Measurements from ENCODE around the gene CEACAM16.
"Not testable (repeated sequence)": the region's sequence is repeated elsewhere in the genome, so short reads cannot be mapped to it uniquely, and the experiment has no call there.

The CEACAM16 gene

DNA sequence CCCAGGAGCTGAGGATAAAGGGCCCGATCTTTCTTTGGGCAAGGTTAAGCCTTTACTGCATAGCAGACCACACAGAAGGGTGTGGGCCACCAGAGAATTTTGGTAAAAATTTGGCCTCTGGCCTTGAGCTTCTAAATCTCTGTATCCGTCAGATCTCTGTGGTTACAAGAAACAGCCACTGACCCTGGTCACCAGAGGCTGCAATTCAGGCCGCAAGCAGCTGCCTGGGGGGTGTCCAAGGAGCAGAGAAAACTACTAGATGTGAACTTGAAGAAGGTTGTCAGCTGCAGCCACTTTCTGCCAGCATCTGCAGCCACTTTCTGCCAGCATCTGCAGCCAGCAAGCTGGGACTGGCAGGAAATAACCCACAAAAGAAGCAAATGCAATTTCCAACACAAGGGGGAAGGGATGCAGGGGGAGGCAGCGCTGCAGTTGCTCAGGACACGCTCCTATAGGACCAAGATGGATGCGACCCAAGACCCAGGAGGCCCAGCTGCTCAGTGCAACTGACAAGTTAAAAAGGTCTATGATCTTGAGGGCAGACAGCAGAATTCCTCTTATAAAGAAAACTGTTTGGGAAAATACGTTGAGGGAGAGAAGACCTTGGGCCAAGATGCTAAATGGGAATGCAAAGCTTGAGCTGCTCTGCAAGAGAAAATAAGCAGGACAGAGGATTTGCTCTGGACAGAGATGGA, 36.1 kb upstream of the CEACAM16 start:
- no peak overlapping the region for H3K27ac ChIP-seq
- H3K27me3 ChIP-seq (replicated peaks) = no peaks in the 10 kb centered on the region
- H3K4me3 ChIP-seq (ENCODE audit: low read depth, low read length) = no peak overlapping the region
- no peak for DNase-seq
- H3K36me3 ChIP-seq (replicated peaks) = peaks cover 57% of the 10 kb centered on the region
- in situ Hi-C loops (cut with HindIII; ENCODE audit: low pct_ligation_motif_present, low sequenced_read_pairs) = no loop called here
- TF ChIP-seq, protein P1, sequence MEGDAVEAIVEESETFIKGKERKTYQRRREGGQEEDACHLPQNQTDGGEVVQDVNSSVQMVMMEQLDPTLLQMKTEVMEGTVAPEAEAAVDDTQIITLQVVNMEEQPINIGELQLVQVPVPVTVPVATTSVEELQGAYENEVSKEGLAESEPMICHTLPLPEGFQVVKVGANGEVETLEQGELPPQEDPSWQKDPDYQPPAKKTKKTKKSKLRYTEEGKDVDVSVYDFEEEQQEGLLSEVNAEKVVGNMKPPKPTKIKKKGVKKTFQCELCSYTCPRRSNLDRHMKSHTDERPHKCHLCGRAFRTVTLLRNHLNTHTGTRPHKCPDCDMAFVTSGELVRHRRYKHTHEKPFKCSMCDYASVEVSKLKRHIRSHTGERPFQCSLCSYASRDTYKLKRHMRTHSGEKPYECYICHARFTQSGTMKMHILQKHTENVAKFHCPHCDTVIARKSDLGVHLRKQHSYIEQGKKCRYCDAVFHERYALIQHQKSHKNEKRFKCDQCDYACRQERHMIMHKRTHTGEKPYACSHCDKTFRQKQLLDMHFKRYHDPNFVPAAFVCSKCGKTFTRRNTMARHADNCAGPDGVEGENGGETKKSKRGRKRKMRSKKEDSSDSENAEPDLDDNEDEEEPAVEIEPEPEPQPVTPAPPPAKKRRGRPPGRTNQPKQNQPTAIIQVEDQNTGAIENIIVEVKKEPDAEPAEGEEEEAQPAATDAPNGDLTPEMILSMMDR (IDR thresholded peaks at IDR 0.05; ENCODE audit: low read depth, low read length, missing control alignments) = no peak

DNA sequence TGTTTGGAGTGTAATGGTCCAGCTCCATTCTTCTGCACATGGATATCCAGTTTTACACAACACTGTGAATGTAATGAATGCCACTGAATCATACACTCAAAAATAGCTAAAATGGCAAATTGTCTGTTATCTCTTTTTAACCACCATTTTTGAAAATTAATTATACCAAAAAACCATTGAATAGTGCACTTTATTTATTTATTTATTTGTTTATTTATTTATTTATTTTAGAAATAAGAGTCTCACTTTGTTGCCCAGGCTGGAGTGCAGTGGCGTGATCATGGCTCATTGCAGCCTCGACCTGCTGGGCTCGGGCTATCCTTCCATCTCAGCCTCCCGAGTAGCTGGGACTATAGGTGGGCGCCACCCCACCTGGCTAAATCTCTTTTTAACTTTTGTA, 35.0 kb upstream of the CEACAM16 start:
- Histone ChIP-seq H3K36me3 (replicated peaks) (peaks cover 45% of the 10 kb centered on the region), H3K27me3 (replicated peaks) (no peaks in the 10 kb centered on the region), H3K27ac (no peak overlapping the region), H3K4me3 (ENCODE audit: low read depth, low read length) (no peak overlapping the region)
- TF ChIP-seq, protein P1 (IDR thresholded peaks at IDR 0.05; ENCODE audit: low read depth, low read length, missing control alignments) = no peak
- in situ Hi-C loops (cut with HindIII; ENCODE audit: low pct_ligation_motif_present, low sequenced_read_pairs) = no loop called here
- DNase-seq = no peak

DNA sequence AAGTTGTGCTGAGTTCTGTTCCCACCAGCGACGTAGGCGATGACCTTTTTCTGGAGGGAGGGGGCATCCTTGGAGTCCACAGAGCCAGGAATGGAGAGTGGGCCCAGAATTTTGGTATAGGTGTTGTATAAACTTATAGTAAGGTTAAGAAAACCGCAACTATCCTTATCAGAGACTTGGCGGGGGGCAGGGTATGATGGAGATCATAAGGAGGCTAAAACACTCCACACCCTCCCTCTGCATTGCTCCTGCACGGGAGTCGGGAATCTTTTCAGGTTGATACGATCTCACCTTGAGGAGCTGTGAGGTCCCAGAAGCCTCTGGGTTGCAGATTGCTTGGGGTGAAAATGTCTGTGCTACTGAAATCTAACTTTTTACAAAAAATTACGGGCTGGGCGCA, 34.0 kb upstream of the CEACAM16 start:
- Histone ChIP-seq H3K27me3 (replicated peaks) (no peaks in the 10 kb centered on the region), H3K27ac (no peak overlapping the region), H3K4me3 (ENCODE audit: low read depth, low read length) (no peak overlapping the region), H3K36me3 (replicated peaks) (peaks cover 37% of the 10 kb centered on the region)
- no peak for DNase-seq
- in situ Hi-C loops (cut with HindIII; ENCODE audit: low pct_ligation_motif_present, low sequenced_read_pairs) = no loop called here
- TF ChIP-seq, protein P1 (IDR thresholded peaks at IDR 0.05; ENCODE audit: low read depth, low read length, missing control alignments) = no peak

DNA sequence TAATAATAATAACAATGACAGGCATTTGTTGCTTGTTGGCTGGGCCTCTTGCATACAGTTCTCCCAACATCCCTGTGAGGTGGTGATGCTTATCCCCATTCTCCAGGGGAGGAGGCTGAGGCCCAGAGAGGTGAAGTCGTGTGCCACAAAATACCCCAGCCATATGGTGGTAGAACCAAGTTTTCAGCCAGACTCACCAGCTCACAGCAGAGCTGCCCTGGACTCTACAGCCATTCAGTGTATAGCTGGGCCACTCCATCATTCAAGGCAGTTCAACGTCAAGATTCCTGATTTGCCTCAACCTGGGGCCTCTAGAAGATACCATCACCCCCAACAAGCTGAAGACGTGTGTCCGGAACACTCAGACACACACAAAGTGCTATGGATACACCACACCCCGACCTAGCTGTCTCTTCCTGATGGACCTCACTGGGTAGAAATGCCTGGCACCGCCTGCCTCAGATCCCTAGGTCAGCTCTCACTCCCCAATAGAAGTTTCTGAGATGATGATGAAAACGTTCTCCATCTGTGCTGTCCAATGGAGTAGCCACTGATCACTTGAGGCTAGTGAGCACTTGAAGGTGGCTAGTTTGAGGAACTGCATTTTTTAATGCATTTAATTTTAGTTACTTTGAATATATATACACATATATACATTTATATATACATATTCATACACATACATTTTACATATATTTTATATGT, 31.9 kb upstream of the CEACAM16 start:
- no peak overlapping the region for H3K27ac ChIP-seq
- in situ Hi-C loops (cut with HindIII; ENCODE audit: low pct_ligation_motif_present, low sequenced_read_pairs) = no loop called here
- no peak for DNase-seq
- TF ChIP-seq, protein P1 (IDR thresholded peaks at IDR 0.05; ENCODE audit: low read depth, low read length, missing control alignments) = no peak
- peaks cover 18% of the 10 kb centered on the region for H3K36me3 ChIP-seq (replicated peaks)
- no peaks in the 10 kb centered on the region for H3K27me3 ChIP-seq (replicated peaks)
- H3K4me3 ChIP-seq (ENCODE audit: low read depth, low read length) = no peak overlapping the region

DNA sequence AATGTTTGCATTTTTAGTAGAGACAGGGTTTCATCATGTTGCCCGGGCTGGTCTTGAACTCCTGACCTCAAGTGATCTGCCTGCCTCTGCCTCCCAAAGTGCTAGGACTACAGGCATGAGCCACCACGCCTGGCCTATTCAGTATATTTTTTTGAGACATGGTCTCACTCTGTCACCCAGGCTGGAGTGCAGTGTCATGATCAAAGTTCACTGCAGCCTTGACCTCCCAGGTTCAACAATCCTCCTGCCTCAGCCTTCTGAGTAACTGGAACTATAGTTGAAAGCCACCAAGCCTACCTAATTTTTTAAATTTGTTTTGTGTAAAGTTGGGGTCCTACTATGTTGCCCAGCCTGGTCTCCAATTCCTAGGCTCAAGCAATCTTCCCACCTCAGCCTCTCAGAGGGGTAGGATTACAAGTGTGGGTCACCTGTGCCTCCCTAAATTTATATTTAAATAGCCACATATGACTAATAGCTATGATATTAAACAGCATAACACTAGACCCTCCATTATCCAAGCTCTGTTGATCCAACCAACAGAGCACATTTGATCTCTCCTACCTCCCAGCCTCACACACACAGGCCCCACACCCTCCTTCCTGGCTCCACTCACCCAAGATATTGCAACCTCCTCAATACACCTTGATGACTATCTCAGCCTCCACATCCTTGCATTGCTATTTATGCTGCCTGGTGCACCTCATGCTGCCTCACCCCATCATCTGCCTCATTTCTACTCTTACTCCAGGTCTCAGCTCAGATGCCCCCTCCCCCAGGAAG, 29.8 kb upstream of the CEACAM16 start:
- Histone ChIP-seq H3K36me3 (replicated peaks) (no peaks in the 10 kb centered on the region), H3K4me3 (ENCODE audit: low read depth, low read length) (no peak overlapping the region), H3K27ac (no peak overlapping the region), H3K27me3 (replicated peaks) (no peaks in the 10 kb centered on the region)
- in situ Hi-C loops (cut with HindIII; ENCODE audit: low pct_ligation_motif_present, low sequenced_read_pairs) = no loop called here
- TF ChIP-seq, protein P1 (IDR thresholded peaks at IDR 0.05; ENCODE audit: low read depth, low read length, missing control alignments) = no peak
- no peak for DNase-seq

DNA sequence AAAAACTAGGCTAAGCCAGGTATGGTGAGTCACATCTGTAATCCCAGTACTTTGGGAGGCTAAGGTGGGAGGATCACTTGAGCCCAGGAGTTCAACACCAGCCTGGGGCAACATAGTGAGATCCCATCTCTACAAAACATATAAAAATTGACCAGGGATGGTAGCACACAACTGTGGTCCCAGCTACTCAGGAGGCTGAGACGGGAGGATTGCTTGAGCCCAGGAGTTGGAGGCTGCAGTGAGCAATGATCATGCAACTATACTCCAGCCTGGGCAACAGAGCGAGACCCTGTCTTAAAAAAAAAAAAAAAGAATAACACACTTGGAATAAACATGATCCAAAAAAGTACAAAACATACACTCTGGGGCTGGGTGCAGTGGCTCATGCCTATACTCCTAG, 28.9 kb upstream of the CEACAM16 start:
- DNase-seq; in situ Hi-C loops (cut with HindIII; ENCODE audit: low pct_ligation_motif_present, low sequenced_read_pairs); H3K27me3 ChIP-seq (replicated peaks); H3K36me3 ChIP-seq (replicated peaks); H3K27ac ChIP-seq; H3K4me3 ChIP-seq (ENCODE audit: low read depth, low read length): not testable (repeated sequence)

Data from brain microvascular endothelial cell (primary cell).